K562 (cell line): ENCODE results near the gene SERPINB11. TPM values are rescaled to one million over a fixed set of nuclear protein-coding genes. Genes with fewer than 3 reads are reported as not detected.

Experiments used
- ATAC-seq: fragments of 200-7000 bp; cut with Tn5 transposase; 3 replicates; pipeline ENCODE4 v1.9.1; 2020; ENCODE audit warnings: moderate library complexity
- BruUV-seq: library from RNA; stranded (reverse); fragments of 400-500 nt; replicated peaks from 2 replicates; lab custom pipeline; 2021; lab: Mats Ljungman, UMichigan
- CTCF ChIA-PET: fragments of 300-600 bp; formaldehyde crosslinking; extraction: SDS; loops from one replicate; lab custom pipeline; 2021; ENCODE audit warnings: low intra/inter-chr PET ratio; lab: Yijun Ruan, JAX
- POLR2A ChIA-PET: fragments of 300-600, 350-650 bp; sonication (Branson Sonifier 250); formaldehyde crosslinking; extraction: SDS; loops from one replicate; lab custom pipeline; 2021; ENCODE audit warnings: antibody characterized with exemption, inconsistent platforms; lab: Yijun Ruan, JAX
- DNase-seq, 4 experiments: peaks; one replicate each; pipeline versions ENCODE4 v3.0.0 to v3.0.0-alpha.2; 2011 to 2018; ENCODE audit warnings: low spot score in 3 of 4, mixed read lengths in 3 of 4; ENCODE audit errors: extremely low read depth in 1 of 4
- FAIRE-seq: peaks from 2 replicates; lab custom pipeline; 2011; peaks lifted over from hg19 to GRCh38; lab: Jason Lieb, UNC
- H2AFZ ChIP-seq: 2 replicates; pipeline ENCODE4 v1.6.0; 2011; ENCODE audit warnings: low read depth, low read length, control low read depth, inconsistent platforms
- H3K27ac ChIP-seq: fragments of 200-600 bp; 3 replicates; pipeline ENCODE4 v1.8.0; 2011; ENCODE audit warnings: low read depth, mild to moderate bottlenecking, control low read depth, inconsistent platforms, low read length, moderate library complexity, mixed read lengths; ENCODE audit errors: extremely low read depth
- H3K27me3 ChIP-seq, 2 experiments: fragments of 300-600 bp in 1 of 2; 2 replicates in 1 of 2; 3 replicates in 1 of 2; pipeline versions ENCODE4 v1.6.0 to v1.8.0; 2011; ENCODE audit warnings: inconsistent platforms in 2 of 2, low read length in 2 of 2, mild to moderate bottlenecking in 1 of 2, mixed read lengths in 1 of 2, moderate library complexity in 1 of 2; ENCODE audit not compliant: control insufficient read depth in 2 of 2, insufficient read depth in 2 of 2
- H3K36me3 ChIP-seq: fragments of 300-600 bp; 3 replicates; pipeline ENCODE4 v1.8.0; 2011; ENCODE audit warnings: mild to moderate bottlenecking, low read length, inconsistent platforms; ENCODE audit not compliant: control insufficient read depth, insufficient read depth
- H3K4me1 ChIP-seq, 2 experiments: fragments of 200-600 bp in 1 of 2; replicated peaks in 1 of 2; 2 replicates in 1 of 2; 3 replicates in 1 of 2; pipeline versions ENCODE4 v1.5.1 to v1.8.0; 2011; ENCODE audit warnings: inconsistent platforms in 2 of 2, low read length in 2 of 2, mild to moderate bottlenecking in 1 of 2, mixed read lengths in 1 of 2, moderate library complexity in 1 of 2; ENCODE audit not compliant: control insufficient read depth in 2 of 2, insufficient read depth in 2 of 2
- H3K4me2 ChIP-seq: 2 replicates; pipeline ENCODE4 v1.6.1; 2011; ENCODE audit warnings: low read length, control low read depth, inconsistent platforms, mixed read lengths; ENCODE audit not compliant: insufficient read depth
- H3K4me3 ChIP-seq: fragments of 200-600 bp; sonication (generic), shearing (Covaris generic); 2 replicates; pipeline ENCODE4 v1.5.1; 2016; ENCODE audit warnings: control low read depth, inconsistent platforms
- H3K79me2 ChIP-seq: fragments of 200-600 bp; 3 replicates; pipeline ENCODE4 v1.8.0; 2011; ENCODE audit warnings: low read length, inconsistent platforms; ENCODE audit not compliant: control insufficient read depth, insufficient read depth
- H3K9ac ChIP-seq, 2 experiments: 2 replicates each; pipeline versions ENCODE4 v1.6.0 to v1.6.1; 2011; ENCODE audit warnings: low read depth in 2 of 2, low read length in 2 of 2, control low read depth in 1 of 2, inconsistent platforms in 1 of 2, mild to moderate bottlenecking in 1 of 2, mixed read lengths in 1 of 2; ENCODE audit not compliant: insufficient read depth in 1 of 2
- H3K9me1 ChIP-seq: one replicate; pipeline ENCODE4 v1.6.0; 2011; ENCODE audit warnings: inconsistent platforms, mild to moderate bottlenecking, low read length, moderate library complexity; ENCODE audit not compliant: control insufficient read depth, insufficient read depth
- H3K9me3 ChIP-seq: replicated peaks from 2 replicates; pipeline ENCODE4 v1.5.1; 2011; ENCODE audit warnings: low read depth, low read length, inconsistent platforms; ENCODE audit not compliant: control insufficient read depth, insufficient read depth
- H4K20me1 ChIP-seq: replicated peaks from 2 replicates; pipeline ENCODE4 v1.6.1; 2011; ENCODE audit warnings: low read length, inconsistent platforms, mixed read lengths; ENCODE audit not compliant: control insufficient read depth, insufficient read depth
- HMGN3 ChIP-seq: IDR thresholded peaks from 2 replicates; pipeline ENCODE4 v1.6.1; 2011; ENCODE audit warnings: borderline replicate concordance, low read depth, mild to moderate bottlenecking, mixed read lengths, low read length; ENCODE audit not compliant: insufficient read length; ENCODE audit errors: extremely low read depth
- HSF4 ChIP-seq: fragments of 250-450 bp; sonication (Bioruptor Pico); IDR thresholded peaks from 2 replicates; pipeline ENCODE4 v2.1.2; 2022; ENCODE audit warnings: mild to moderate bottlenecking, moderate library complexity, borderline replicate concordance
- JUND ChIP-seq, 2 experiments: IDR thresholded peaks; 2 replicates in 1 of 2; 3 replicates in 1 of 2; pipeline ENCODE4 v1.6.1; 2011; ENCODE audit warnings: borderline replicate concordance in 2 of 2, low read depth in 2 of 2, low read length in 2 of 2, improper control_type of control experiment in 1 of 2, missing biosample characterization in 1 of 2, missing genetic modification characterization in 1 of 2, missing genetic modification reagents in 1 of 2
- NR3C1 ChIP-seq: sonication (generic); formaldehyde crosslinking; IDR thresholded peaks from 2 replicates; pipeline ENCODE4 v1.8.1; 2022; ENCODE audit warnings: missing genetic modification reagents
- SREBF1 ChIP-seq: fragments of 150-350 bp; IDR thresholded peaks from 2 replicates; pipeline ENCODE4 v1.6.1; 2014; ENCODE audit warnings: antibody characterized with exemption, low read depth, low read length, borderline replicate concordance
- YBX1 ChIP-seq: fragments of 450-650 bp; IDR thresholded peaks from 2 replicates; pipeline ENCODE4 v1.7.1; 2016; ENCODE audit warnings: mild to moderate bottlenecking
- ZFP36 ChIP-seq: fragments of 150-350 bp; IDR thresholded peaks from 2 replicates; pipeline ENCODE4 v1.6.1; 2018; ENCODE audit warnings: low read length, low read depth; ENCODE audit not compliant: partially characterized antibody
- ZSCAN32 ChIP-seq: fragments of 450-650 bp; formaldehyde crosslinking; IDR thresholded peaks from 2 replicates; pipeline ENCODE4 v1.4.0; 2020; ENCODE audit warnings: mild to moderate bottlenecking, moderate library complexity
- WGBS: fragments of 100-300 bp; shearing (Covaris generic); methylation state at CpG from one replicate; pipeline ENCODE4 v1.1.6; 2016; ENCODE audit warnings: low coverage, mixed read lengths; ENCODE audit not compliant: insufficient coverage; ENCODE audit errors: missing lambda C conversion rate; 5-methylcytosine and 5-hydroxymethylcytosine counted together
- in situ Hi-C: fragments of 300-500 bp; cut with MboI; formaldehyde crosslinking; loops from 4 replicates; pipeline ENCODE4 v1.15.0; 2018; ENCODE audit warnings: inconsistent platforms, mixed read lengths
- intact Hi-C: fragments of 100-400 bp; cut with micrococcal nuclease; formaldehyde crosslinking; loops from 2 replicates; pipeline ENCODE4 v1.14.2; 2022
- polyA plus RNA-seq, 8 experiments: library from polyadenylated mRNA; depleted of rRNA in 4 of 8; stranded (reverse) in 5 of 8; unstranded in 3 of 8; fragments of >200 nt; fragmentation: Nextera tagmentation in 2 of 8; fragmentation: Illumina TruSeq in 1 of 8; extraction: Ambion mirVana in 2 of 8; extraction: Trizol in 1 of 8; gene quantifications; 2 replicates each; pipeline versions ENCODE4 v1.2.1 to v1.2.3, GENCODE V29; 2011 to 2014; ENCODE audit warnings: inconsistent platforms in 1 of 8, missing spikeins in 1 of 8
- total RNA-seq, 7 experiments: library from RNA; depleted of rRNA in 6 of 7; stranded (reverse); fragments of >200 nt in 6 of 7; fragmentation: Illumina TruSeq in 2 of 7; extraction: Trizol in 2 of 7; gene quantifications; 2 replicates each; pipeline versions ENCODE4 v1.2.1 to v1.2.3, GENCODE V29; 2011 to 2021; ENCODE audit warnings: low replicate concordance in 1 of 7
- TF ChIP-seq, protein P1 (sequence below): sonication (generic); formaldehyde crosslinking; IDR thresholded peaks from 2 replicates; pipeline ENCODE4 v1.8.0; 2023; ENCODE audit warnings: mild to moderate bottlenecking, missing genetic modification reagents
- TF ChIP-seq, protein P2 (sequence below), 2 experiments: fragments of 450-650 bp; formaldehyde crosslinking in 1 of 2; IDR thresholded peaks; 2 replicates each; pipeline versions ENCODE4 v1.4.0 to v1.6.1; 2014 to 2020; ENCODE audit warnings: mild to moderate bottlenecking in 2 of 2, borderline replicate concordance in 1 of 2, low read depth in 1 of 2

SERPINB11 gene
- total and polyA plus RNA-seq, 9 of the 15 experiments (the other 6 are each of a cell fraction or from before 2014, with no cell fraction given): not detected

DNA sequence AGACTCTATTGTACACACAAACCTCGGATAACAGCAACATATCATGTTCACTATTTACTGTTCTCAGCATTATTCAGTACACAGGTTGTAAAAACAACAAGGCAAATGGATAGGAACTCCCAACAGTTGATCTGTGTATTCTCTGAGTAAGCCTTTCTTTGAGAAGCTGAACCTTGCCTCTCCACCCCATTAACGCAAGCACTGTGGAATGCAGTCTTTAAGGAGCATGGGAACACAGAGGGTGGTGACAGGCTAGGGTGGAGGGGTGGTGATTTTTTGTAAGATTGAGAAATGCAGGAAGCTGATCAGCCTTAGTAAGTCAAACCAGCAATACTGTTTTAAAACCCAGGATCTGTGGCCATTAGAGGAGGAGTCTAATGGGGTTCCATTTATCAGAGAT, 19.6 kb upstream of the SERPINB11 start:
- H3K4me1 ChIP-seq: no peaks in the 10 kb centered on the region
- 0% methylated on average over 1 of the region's 2 CpGs for WGBS
- no peaks in the 10 kb centered on the region for H3K27me3 ChIP-seq
- CTCF ChIA-PET: no interaction called here
- no peaks in the 10 kb centered on the region for H3K9me1 ChIP-seq
- DNase-seq (no peak), ATAC-seq (no peak), FAIRE-seq (no peak)
- no peak overlapping the region for H3K27ac ChIP-seq
- H3K9me3 ChIP-seq: no peaks in the 10 kb centered on the region
- POLR2A ChIA-PET: no interaction called here
- H2AFZ ChIP-seq: no peak overlapping the region
- H3K4me3 ChIP-seq: no peak overlapping the region
- no peaks in the 10 kb centered on the region for H3K36me3 ChIP-seq
- H3K79me2 ChIP-seq: no peaks in the 10 kb centered on the region
- H3K4me2 ChIP-seq: no peak overlapping the region
- intact Hi-C loops: no loop called here
- H3K9ac ChIP-seq: no peak overlapping the region
- H4K20me1 ChIP-seq: no peaks in the 10 kb centered on the region
- in situ Hi-C loops: no loop called here
- no TSS peak for BruUV-seq
- TF ChIP-seq HMGN3 (no peak), NR3C1 (no peak), SREBF1 (no peak), JUND (IDR thresholded peaks at IDR 0.05; ENCODE audit: borderline replicate concordance, low read depth, low read length) (no peak), JUND (tag; IDR thresholded peaks at IDR 0.05; ENCODE audit: borderline replicate concordance, low read depth, low read length) (no peak), HSF4 (no peak), ZSCAN32 (no peak), ZFP36 (no peak), YBX1 (no peak)
- TF ChIP-seq, protein P1, sequence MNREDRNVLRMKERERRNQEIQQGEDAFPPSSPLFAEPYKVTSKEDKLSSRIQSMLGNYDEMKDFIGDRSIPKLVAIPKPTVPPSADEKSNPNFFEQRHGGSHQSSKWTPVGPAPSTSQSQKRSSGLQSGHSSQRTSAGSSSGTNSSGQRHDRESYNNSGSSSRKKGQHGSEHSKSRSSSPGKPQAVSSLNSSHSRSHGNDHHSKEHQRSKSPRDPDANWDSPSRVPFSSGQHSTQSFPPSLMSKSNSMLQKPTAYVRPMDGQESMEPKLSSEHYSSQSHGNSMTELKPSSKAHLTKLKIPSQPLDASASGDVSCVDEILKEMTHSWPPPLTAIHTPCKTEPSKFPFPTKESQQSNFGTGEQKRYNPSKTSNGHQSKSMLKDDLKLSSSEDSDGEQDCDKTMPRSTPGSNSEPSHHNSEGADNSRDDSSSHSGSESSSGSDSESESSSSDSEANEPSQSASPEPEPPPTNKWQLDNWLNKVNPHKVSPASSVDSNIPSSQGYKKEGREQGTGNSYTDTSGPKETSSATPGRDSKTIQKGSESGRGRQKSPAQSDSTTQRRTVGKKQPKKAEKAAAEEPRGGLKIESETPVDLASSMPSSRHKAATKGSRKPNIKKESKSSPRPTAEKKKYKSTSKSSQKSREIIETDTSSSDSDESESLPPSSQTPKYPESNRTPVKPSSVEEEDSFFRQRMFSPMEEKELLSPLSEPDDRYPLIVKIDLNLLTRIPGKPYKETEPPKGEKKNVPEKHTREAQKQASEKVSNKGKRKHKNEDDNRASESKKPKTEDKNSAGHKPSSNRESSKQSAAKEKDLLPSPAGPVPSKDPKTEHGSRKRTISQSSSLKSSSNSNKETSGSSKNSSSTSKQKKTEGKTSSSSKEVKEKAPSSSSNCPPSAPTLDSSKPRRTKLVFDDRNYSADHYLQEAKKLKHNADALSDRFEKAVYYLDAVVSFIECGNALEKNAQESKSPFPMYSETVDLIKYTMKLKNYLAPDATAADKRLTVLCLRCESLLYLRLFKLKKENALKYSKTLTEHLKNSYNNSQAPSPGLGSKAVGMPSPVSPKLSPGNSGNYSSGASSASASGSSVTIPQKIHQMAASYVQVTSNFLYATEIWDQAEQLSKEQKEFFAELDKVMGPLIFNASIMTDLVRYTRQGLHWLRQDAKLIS (CRISPR knock-in tag): no peak
- TF ChIP-seq, protein P2, sequence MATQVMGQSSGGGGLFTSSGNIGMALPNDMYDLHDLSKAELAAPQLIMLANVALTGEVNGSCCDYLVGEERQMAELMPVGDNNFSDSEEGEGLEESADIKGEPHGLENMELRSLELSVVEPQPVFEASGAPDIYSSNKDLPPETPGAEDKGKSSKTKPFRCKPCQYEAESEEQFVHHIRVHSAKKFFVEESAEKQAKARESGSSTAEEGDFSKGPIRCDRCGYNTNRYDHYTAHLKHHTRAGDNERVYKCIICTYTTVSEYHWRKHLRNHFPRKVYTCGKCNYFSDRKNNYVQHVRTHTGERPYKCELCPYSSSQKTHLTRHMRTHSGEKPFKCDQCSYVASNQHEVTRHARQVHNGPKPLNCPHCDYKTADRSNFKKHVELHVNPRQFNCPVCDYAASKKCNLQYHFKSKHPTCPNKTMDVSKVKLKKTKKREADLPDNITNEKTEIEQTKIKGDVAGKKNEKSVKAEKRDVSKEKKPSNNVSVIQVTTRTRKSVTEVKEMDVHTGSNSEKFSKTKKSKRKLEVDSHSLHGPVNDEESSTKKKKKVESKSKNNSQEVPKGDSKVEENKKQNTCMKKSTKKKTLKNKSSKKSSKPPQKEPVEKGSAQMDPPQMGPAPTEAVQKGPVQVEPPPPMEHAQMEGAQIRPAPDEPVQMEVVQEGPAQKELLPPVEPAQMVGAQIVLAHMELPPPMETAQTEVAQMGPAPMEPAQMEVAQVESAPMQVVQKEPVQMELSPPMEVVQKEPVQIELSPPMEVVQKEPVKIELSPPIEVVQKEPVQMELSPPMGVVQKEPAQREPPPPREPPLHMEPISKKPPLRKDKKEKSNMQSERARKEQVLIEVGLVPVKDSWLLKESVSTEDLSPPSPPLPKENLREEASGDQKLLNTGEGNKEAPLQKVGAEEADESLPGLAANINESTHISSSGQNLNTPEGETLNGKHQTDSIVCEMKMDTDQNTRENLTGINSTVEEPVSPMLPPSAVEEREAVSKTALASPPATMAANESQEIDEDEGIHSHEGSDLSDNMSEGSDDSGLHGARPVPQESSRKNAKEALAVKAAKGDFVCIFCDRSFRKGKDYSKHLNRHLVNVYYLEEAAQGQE (IDR thresholded peaks at IDR 0.05; ENCODE audit: borderline replicate concordance): no peak
- TF ChIP-seq, protein P2 (CRISPR knock-in tag; IDR thresholded peaks at IDR 0.05; ENCODE audit: low read depth): no peak
